ENCODE data around the gene KCTD14.
"Not testable (repeated sequence)": the region's sequence is repeated elsewhere in the genome, so short reads cannot be mapped to it uniquely, and the experiment has no call there.

Gene KCTD14, protein sequence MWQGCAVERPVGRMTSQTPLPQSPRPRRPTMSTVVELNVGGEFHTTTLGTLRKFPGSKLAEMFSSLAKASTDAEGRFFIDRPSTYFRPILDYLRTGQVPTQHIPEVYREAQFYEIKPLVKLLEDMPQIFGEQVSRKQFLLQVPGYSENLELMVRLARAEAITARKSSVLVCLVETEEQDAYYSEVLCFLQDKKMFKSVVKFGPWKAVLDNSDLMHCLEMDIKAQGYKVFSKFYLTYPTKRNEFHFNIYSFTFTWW

DNA sequence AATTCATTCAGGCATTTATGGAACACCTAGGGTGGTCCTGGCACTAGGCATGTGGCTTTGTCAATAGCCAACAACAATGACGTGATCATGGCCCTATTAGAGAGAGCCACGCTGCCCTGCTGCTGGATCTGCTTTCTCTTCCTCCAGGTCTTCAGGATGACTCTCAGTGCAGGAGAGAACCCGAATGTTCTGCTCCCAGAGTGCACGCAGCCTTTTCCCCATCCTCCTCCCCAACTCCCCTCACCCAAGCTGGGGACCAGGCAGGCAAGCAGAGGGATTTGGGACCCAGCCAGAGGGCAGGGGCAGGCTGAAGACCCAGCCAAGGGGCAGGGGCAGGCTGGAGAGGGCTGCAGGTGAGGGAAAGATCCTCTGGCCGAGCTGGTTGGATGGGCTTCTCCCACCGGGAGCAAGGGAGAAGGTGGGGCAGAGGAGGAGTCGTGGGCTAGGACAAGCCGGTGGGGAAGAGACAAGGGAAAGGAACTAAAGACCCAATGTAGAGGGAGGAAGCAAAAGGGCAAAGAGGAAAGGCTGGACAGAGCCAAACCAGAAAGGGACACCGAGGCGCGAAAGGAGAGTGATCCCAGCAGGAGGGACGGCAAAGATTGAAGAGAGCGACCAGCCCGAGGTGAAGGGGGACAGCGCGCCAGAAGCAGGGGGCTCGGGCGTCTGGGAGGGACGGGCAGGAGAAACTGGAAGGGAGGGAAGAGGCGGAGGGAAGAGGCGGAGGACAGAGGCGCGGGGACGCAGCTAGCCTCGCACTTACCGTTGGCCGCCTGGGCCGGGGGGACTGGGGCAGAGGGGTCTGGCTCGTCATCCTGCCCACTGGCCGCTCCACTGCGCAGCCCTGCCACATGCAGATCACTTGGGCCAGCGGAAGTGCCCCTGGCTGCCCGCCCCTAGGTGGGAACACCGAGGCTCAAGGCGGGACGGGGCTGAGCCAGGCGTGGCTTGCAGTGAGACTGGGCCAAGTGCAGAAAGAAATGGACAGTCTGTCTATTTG lies at the start of gene KCTD14:
KCTD14 (minus strand) TSS at position 880 of the 1,000 bp plus-strand sequence; CDS start at position 853, 27 bp downstream.
- DNase-seq, result no peak

DNA sequence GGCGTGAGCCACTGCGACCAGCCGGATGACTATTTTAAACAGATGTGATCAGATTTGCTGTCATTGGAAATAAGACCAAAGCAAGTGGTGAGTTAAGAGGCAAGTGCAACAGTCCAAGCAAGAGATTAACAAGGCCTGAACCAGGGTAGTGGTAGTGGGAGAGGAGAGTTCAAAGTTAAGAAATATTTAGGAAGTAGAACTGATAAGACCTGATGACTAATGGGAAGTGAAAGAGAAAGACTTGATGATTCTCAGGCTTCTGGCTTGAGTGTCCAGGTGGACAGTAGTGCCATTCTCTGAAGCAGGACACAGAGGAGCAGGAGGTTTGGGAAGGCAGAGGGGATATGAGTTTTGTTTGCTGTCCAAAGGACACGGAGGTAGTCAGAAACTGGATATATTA lies 49.4 kb upstream of the KCTD14 start:
- no peak for DNase-seq

DNA sequence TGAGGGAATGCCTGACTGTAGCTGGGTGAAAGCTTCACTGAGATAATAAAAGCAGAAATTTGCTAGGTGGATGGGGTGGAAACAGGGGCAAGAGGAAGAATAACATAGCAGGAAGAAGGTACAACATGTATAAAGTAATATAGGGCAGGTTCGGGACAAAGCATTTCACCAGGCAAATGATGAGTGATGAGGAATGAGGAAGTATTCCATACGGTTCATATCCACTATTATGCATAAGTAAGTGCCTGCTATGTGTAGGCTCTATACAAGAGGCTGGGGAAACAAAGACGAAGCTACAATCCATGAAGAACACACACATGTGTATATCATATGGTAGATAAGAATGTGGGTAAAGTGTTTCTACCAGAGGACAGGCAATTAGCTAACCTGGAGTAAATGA lies 48.6 kb upstream of the KCTD14 start:
- no peak for DNase-seq

DNA sequence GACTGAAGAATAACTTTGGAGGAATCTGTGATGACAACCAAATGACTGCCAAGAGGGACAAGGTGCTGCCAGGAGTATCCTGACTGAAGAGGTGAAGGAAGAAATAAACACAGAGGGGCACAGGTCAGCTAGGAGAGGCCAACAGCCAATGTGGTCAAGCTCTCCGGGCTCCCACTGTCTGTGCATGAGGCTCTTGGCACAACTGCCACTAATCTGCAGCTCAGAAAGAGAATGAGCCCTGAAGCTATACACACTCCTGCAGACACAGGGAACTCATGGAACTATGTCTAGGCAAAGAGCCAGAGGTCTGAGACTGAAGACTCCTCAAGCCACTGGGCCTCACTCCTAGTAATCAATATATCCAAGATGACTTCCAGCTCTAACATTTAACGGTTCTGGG lies 47.5 kb upstream of the KCTD14 start:
- no peak for DNase-seq

DNA sequence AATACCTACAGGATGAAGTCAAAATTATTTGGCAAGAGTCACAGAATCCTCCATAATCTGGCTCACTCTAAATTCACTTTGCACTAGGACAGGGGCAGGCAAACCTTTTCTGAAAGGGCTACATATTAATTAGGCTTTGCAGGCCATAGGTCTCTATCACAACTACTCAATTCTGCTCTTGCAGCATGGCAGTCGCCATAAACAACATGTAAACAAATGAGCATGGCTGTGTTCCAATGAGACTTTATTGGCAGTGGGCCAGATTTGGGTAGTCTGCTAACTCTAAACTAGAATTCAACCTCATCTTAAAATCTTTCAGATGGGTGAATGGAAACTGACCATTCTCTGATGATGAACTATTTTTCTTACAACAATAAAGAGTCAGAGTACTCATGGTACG lies 46.4 kb upstream of the KCTD14 start:
- DNase-seq, result no peak

DNA sequence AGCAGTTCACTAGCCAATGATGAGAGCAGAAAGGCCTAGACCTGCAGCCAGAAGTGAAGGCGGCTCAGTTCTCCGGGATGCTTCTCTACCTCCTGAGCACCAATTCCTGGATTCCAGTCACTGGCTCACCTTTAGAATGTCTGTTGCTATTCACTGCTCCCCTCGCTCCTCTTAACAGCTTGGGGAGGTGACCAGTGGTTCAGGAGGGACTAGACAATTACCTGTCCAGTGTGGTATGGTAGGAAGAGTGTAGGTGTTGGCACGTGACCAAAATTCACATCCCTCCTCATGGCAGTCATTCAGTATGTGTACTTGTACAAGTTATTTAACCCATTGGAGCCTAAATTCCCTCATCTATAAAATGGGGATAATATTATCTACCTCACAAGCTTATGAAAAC lies 44.6 kb upstream of the KCTD14 start:
- DNase-seq, result no peak

DNA sequence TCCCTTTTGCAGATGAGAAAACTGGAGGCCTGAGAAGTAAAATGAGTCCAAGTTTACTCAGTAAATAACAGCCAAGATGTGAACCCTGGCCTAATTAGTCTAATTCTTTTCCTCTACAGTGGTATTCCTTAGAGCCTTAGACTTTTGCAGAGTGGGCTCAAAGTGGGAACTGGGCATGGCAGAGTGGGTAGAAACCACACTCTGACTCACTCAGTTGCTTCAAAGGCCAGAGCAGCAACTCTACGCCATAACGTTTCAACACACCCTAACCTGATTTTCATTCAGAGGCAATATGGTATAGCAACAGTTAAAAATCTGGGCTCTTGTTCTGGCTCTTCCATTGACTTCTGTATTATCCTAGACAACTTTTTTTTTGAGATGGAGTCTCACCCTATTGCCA lies 43.4 kb upstream of the KCTD14 start:
- no peak for DNase-seq

DNA sequence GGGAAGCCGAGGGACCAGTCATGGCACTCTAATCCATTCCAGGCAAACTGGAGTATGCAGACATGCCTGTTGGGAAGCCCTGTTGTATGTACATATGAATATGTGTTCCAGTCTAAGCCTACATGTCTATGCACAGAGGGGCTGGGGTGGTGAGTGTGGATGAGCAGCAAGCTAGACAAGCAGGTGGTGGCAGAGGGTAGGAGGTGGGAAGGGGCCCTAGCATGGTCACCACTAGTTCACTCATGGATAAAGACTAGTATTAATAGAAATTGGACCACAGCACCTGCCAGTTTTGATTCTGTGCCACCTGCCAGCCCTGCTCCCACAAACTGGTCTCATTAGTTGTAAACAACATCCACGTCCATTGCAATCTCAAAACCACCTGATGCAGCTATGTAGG lies 42.1 kb upstream of the KCTD14 start:
- no peak for DNase-seq

DNA sequence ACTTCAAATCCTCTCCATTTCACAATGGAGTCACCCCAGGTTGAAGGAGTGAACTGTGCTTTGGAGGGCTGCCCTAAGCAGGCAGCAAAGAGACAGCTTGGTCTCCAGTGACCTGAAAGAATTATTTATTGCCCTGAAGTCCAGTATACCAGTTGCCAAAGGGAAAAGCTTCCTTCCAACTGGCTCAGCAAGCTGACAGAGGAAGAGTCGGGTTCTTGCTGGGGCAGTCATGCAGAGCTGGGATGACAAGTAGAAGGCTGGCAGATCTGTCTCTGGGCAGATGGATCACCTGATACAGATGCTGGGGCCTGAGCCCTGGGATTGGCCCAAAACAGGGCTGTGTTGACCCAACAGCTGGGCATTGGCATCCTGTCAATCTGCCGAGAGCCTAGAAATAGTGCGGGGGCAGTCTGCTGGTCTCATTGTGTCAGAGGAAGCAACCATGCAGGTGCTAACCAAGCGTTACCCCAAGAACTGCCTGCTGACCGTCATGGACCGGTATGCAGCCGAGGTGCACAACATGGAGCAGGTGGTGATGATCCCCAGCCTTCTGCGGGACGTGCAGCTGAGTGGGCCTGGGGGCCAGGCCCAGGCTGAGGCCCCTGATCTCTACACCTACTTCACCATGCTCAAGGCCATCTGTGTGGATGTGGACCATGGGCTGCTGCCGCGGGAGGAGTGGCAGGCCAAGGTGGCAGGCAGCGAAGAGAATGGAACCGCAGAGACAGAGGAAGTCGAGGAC lies 40.5 kb upstream of the KCTD14 start, which contains the start of gene THRSP:
THRSP (plus strand) TSS at position 422 of the 742 bp plus-strand sequence; CDS start at position 443, 21 bp downstream.
- no peak for DNase-seq

DNA sequence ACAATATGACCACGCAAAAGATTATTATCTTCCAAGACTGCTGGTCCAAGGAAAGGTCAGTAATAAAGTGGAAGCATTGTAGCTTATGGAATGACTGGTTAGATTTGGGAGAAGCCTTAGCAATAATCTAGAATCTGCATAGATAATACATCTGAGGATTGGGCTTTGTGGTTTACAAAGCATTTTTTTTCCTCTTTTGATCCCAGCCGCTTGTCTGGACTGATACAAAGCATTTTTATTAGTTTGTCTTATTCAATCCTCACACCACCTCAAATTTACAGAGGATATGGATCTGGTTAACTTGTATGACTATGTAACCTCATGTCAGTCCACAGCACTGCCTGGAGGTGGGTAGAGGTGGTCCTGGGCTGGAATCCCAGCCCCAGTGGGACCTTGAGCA lies 39.6 kb upstream of the KCTD14 start:
- no peak for DNase-seq

DNA sequence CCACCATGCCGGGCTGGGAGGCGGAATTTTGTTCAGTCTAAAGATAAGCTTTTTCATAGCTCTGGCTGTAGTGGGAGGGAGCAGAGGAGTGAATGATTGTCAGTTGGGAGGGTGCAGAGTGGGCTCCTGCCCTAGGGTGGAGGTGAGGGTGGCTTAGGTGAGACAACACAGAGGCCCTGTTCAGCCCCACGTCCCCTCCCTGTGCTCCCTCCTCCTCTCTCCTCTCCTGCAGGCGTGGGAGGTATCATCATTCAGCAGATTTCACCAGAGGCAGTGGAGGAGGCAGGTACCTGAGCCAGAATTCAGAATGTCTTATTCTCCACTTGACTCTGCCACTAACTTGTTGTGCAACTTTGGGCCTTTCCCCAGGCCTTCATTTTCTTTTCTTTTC lies 38.8 kb upstream of the KCTD14 start:
- no peak for DNase-seq

DNA sequence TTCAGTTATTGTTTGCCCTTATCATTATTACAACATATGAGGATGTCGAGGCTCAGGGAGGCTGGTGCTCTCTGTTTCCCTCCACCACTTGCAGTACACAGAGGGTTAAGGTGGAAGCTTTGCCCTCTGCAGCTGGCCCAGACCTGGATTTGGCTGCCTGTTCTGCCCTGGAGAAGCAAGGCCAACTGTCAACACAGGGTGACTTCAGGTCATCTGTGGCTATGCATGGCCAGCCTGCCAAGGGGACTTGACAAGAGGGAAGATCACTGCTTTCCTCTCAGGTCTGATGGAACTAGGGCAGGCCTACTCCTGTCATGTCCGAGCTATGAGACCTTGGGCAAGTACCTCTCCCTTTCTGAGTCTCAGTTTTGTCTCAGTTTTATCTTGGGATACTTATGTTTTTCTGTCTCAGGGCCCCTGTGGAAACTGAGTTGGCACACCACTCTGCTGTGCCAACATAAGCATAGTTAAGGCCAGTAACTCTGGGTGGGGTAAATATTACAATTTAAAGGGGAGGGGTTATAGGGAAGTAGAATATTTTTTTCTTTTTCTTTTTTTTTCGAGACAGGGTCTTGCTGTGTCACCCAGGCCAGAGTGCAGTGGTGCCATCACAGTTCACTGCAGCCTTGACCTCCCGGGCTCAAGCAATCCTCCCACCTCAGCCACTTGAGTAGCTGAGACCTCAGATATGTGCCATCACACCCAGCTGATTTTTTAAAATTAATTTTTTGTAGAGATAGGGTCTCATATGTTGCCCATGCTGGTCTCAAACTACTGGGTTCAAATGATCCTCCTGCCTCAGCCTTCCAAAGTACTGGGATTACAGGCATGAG lies 38.2 kb upstream of the KCTD14 start:
- no peak for DNase-seq

DNA sequence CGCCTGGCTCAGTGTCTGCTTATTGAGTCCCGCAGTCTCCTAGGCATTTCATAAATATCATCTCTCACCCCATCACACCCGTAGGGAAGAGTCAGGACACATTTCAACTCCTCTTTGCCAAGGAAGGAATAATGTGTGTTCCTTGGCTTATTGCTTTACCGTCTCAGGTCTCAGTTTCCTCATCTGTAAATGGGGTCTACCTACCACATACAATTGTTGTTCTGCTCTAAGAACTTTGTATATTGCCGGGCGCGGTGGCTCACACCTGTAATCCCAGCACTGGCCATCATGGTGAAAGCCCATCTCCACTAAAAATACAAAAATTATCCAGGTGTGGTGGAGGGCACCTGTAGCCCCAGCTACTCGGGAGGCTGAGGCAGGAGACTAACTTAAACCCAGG lies 37.5 kb upstream of the KCTD14 start:
- DNase-seq, result no peak

DNA sequence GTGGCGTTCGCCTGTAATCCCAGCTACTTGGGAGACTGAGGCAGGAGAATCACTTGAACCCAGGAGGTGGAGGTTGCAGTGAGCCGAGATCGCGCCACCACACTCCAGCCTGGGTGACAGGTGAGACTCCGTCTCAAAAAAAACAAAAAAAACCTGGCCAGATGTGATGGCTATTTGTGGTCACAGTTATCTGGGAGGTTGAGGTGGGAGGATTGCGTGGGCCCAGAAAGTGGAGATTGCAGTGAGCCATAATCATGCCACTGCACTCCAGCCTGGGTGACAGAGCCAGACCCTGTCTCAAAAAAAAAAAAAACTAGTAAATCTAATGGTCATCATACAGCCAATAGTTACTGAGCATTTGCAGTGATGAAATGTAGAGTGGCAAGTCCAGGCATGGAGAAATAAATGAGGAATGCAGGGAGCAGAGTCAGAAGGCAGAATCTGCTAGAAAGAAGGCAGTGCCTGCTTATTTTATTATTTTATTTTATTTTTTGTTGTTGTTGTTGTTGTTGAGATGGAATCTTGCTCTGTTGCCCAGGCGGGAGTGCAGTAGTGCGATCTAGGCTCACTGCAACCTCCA lies 36.8 kb upstream of the KCTD14 start:
- DNase-seq, result not testable (repeated sequence)

DNA sequence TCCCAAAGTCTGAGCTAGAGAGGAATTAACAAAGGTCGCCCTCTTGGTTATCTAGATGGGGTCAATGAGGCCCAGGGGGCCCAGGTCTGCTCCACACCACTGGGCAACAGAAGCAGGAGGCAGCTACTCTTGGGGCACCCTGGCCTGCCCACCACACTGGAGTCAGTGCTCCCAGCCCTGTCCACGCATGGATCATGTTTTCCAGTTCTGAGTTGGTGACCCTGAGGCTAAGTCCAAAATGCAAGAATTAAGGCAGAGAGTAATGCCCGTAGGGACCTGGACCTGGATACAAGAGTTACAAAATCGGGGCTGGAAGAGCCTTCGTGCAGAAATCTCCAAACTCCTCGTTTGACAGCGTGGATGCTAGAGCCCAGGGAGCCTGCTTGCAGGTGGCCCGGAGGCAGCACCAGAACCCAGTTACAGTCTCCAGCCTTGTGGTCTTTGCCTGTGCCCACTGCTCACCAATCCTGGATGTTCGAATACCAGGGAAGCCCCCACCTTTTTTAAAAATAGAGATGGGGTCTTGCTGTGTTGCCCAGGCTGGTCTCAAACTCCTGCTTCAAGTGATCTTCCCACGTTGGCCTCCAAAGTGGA lies 34.5 kb upstream of the KCTD14 start:
- no peak for DNase-seq

DNA sequence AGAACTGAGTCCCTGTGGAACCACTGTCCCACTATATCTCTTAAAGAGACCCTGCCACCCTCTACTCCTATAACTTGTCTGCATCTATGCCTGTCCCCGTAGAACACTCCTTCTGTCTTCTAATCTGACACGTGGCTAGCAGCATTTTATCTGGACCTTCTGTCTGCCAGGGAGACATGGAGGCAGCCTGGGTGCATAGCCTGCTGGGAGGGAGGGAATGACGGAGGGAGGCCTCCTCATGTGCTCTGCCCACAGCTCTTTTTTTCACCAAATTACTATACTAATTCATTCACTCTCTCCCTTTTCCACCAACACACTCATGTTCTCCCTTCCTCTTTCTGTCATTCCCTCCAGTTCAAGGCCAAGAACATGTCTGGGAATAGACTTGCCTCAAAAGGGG lies 33.0 kb upstream of the KCTD14 start:
- no peak for DNase-seq

DNA sequence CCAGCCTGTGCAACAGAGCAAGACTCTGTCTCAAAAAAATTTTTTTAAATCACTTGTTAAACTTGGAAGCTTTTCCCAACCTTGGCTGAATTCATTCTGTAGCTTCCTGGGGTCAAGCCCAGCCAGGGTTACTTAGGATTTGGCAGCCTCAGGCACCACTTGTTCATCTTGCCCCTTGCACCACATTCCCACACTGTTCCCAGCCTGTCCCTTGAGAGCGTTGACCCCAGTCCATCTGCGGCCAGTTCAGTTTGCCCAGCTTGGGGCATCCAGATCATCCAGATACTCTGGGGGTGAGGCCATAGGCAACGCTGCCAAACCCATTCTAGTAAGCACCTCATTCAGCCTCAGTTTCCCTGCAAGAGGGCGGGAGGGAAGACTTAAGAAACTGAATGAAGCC lies 31.9 kb upstream of the KCTD14 start:
- DNase-seq, result no peak

DNA sequence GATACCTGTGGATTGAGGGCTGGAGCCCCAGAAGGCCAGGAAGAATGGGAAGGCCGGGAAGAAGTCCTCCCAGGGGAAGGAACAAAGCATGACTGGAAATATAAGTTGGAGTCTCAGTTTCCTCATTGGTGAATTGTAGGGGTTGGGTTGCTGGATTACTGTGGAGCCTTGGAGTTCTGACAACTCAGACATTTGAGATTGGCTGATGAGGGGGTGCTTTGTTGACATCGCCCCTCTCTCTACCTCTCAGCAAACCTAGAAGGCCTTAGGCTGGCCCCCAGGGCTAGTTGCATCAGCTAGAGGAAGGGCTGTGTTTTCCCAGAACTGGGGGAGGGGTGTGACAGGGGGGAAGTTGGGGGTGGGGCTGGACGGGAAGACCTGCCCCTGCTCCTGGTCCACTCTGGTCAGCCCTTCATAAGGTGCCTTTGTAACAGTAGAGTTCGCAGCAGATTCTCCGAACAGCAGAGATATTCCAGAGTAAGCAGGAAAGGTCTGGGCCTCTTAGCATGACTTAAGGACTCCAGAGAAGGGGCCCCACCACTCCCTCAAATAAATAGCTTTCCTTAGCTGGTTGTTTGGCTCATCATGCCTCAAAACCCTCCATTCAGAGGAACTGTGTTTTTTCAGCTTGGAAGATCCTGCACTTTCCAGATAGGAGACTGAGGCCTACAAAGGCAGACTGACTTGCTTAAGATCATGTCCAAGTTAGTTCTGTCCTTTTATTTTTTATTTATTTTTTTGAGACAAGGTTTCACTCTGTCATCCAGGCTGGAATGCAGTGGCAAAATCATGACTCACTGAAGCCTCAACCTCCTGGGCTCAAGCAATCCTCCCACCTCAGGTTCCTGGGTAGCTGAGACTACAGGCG lies 28.1 kb upstream of the KCTD14 start:
- DNase-seq, result no peak

DNA sequence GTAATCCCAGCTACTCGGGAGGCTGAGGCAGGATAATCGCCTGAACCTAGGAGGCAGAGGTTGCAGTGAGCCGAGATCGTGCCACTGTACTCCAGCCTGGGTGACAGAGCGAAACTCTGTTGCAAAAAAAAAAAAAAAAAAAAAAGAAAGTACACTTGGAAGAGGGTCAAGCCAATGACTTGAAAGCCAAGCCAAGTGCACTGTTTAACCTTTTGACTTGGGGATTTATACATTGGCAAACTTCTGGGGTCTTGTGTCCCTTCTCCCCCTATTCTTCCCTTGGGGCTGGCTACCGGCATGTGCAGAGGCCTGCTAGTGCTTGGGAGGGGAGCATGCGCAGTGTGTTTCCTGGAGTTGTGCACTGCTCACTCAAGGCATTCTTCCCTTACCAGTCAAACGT lies 26.3 kb upstream of the KCTD14 start:
- DNase-seq, result no peak

DNA sequence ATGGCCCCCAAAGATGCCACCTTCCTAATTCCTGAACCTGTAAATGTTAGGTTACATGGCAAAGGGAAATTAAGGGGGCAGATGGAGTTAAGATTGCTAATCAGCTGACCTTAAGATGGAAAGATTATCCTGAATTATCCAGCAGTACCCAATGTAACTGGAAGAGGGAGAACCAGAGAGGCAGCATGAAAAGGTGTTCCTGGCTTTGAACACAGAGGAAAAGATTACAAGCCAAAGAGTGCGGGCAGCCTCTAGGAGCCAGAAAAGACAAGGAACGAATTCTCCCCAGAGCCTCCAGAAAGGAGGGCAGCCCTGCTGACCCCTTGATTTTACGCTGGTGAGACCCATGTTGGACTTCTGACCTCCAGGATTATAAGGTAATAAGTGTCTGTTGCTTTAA lies 25.5 kb upstream of the KCTD14 start:
- no peak for DNase-seq

DNA sequence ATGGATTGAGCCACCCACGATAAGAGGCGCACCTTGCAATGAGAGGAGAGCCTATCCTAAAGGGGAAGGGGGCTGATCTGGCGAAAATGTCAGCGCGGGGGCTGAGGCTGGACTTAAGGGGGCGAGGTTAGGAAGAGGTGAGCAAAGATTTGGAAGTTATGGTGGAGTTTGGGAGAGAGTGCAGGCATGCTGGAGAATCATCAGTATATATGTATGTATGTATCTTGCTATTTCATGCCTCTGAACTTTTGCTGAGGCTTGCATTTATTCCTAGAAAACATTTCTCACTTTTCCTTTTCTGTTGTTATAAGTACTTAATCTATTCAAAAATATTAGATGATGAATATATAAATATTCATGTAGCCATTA lies 23.4 kb upstream of the KCTD14 start:
- no peak for DNase-seq

All from activated CD4-positive, alpha-beta T cell treated with anti-CD3 and anti-CD28 coated beads, Interleukin-2, amount 50 U/mL, for 1 hour (primary cell).